GM12891 (cell line): ENCODE results near the gene OBP2B.

Experiments
- POLR2A ChIP-seq: IDR thresholded peaks from 2 replicates; pipeline ENCODE4 v1.6.1; 2011; ENCODE audit warnings: low read depth, low read length, control low read depth
- POLR2AphosphoS5 ChIP-seq: IDR thresholded peaks from 2 replicates; pipeline ENCODE4 v1.6.1; 2011; ENCODE audit warnings: low read depth, low read length, control low read depth
- POU2F2 ChIP-seq: IDR thresholded peaks from 2 replicates; pipeline ENCODE4 v1.6.1; 2011; ENCODE audit warnings: low read depth, mild to moderate bottlenecking, control low read depth, low read length, moderate library complexity
- SPI1 ChIP-seq: IDR thresholded peaks from 2 replicates; pipeline ENCODE4 v1.6.1; 2011; ENCODE audit warnings: low read depth, low read length, control low read depth
- TAF1 ChIP-seq: IDR thresholded peaks from 2 replicates; pipeline ENCODE4 v1.6.1; 2011; ENCODE audit warnings: low read depth, low read length, control low read depth

DNA sequence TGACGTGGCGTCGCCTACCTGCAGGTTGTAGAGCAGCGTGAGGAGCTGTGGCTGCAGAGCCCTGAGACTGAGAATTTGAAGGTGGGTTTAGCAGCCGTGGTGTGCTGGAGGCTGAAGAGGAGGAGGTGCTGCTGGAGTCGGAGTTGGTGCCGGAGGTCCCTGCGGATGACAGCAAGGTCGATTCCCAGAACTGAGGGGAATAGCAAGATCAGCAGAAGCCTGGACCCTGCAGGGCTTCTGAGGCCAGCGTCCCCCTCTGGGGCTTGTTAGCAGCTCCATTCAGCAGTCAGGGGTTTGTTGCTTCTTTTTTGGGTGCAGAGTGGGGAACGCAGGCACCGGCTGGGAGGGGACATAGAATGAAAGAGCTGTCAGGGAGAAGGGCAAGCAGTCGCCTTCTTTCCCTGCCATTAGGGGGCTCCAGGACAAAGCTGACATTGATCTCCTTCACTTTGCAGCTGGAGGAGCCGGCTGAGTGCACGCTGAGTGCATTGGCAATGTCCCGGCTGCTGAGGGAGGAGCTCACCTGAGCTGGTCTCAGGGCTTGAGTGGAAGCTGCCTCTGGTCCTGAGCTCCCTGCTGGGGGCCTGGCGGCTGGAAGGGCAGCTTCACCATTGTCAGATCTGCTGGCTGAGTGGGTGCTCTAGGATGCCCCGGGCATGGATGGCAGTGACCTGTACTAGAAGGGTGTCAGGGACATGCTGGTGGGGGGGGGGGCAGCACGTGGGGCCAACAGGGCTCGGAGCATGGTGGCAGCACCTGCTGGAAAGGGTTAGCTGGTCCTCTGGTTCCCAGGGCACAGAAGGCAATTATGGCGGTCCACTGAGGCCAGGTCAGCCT lies 20.8 kb downstream of the OBP2B start:
- TF ChIP-seq POLR2A (no peak), POLR2AphosphoS5 (no peak), TAF1 (no peak), SPI1 (no peak), POU2F2 (no peak)
